ENCODE measurements around the gene ASB4. TPM values are rescaled to one million over a fixed set of nuclear protein-coding genes. Genes with fewer than 3 reads are reported as not detected.
A peak's percentile ranks its signal among the peaks of the same experiment; 100 is the strongest.

ASB4 gene
- total and polyA plus RNA-seq, 12 donors = 18.3 to 323 (median 88.2) TPM

GRCh38 chr7:95544171-95544570 is 58.4 kb downstream of the ASB4 start:
- intact Hi-C loops (cut with DNase I) = no loop called here
- no peak for TF ChIP-seq POLR2A (IDR thresholded peaks at IDR 0.05)
- TF ChIP-seq, protein P1, sequence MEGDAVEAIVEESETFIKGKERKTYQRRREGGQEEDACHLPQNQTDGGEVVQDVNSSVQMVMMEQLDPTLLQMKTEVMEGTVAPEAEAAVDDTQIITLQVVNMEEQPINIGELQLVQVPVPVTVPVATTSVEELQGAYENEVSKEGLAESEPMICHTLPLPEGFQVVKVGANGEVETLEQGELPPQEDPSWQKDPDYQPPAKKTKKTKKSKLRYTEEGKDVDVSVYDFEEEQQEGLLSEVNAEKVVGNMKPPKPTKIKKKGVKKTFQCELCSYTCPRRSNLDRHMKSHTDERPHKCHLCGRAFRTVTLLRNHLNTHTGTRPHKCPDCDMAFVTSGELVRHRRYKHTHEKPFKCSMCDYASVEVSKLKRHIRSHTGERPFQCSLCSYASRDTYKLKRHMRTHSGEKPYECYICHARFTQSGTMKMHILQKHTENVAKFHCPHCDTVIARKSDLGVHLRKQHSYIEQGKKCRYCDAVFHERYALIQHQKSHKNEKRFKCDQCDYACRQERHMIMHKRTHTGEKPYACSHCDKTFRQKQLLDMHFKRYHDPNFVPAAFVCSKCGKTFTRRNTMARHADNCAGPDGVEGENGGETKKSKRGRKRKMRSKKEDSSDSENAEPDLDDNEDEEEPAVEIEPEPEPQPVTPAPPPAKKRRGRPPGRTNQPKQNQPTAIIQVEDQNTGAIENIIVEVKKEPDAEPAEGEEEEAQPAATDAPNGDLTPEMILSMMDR (IDR thresholded peaks at IDR 0.05) = no peak
- Histone ChIP-seq H3K36me3 (replicated peaks in 1 of 2) (no peaks in the 10 kb centered on the region), H3K4me3 (no peak overlapping the region), H3K27ac (peak overlapping the region in 2 of 5 donors; percentile 79 to 89), H3K4me1 (replicated peaks in 1 of 2) (peaks cover 36 to 50% of the 10 kb centered on the region in 2 donors), H3K9me3 (replicated peaks in 1 of 3) (no peaks in the 10 kb centered on the region), H3K27me3 (no peaks in the 10 kb centered on the region)
- no peak for DNase-seq
- WGBS, 4 donors = 42 to 47% (median 44%) methylated on average over 1 of the region's 1 CpG

GRCh38 chr7:95545007-95545615 is 59.4 kb downstream of the ASB4 start:
- H3K9me3 ChIP-seq (replicated peaks in 1 of 3) = no peaks in the 10 kb centered on the region
- no peaks in the 10 kb centered on the region for H3K36me3 ChIP-seq (replicated peaks in 1 of 2)
- peak overlapping the region in 2 of 4 donors; percentile 5 to 56 for H3K4me3 ChIP-seq
- H3K27me3 ChIP-seq = no peaks in the 10 kb centered on the region
- peak overlapping the region; percentile 21 to 94 (median 79) for H3K27ac ChIP-seq
- TF ChIP-seq, protein P1 (IDR thresholded peaks at IDR 0.05) = peak; percentile 46 to 82 (median 74)
- peak in 1 of 2 donors; percentile 31 for TF ChIP-seq POLR2A (IDR thresholded peaks at IDR 0.05)
- WGBS, 4 donors = 0 to 6% (median 5%) methylated on average over 3 of the region's 3 CpGs
- peak; percentile 57 to 90 (median 71) for DNase-seq
- intact Hi-C loops (cut with DNase I) = loop anchor here in 1 of 2 donors (5.0 kb wide), 1 partner anchor 52 kb away; the partner anchor contains the start of gene PDK4
- peaks cover 43 to 60% of the 10 kb centered on the region in 2 donors for H3K4me1 ChIP-seq (replicated peaks in 1 of 2)

DNA sequence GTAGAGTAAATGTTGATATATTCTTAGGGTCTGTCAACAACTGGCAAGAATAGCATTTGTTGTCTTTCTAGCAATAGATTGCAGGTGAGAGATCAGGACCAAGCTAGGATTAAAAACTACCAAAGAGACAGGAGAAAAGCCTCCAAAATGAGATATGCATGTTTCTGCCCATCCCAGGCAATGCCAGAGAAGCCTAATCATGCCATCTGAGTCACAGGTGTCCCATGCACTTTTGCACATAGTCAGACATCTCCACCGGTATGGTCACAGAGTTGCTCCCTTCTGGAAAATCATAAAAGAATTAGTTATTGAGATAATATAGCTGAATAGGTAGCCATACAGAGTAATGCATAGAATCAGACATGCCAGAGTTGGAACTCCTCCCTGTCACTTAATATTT is 59.9 kb downstream of the ASB4 start:
- Histone ChIP-seq H3K36me3 (replicated peaks in 1 of 2) (no peaks in the 10 kb centered on the region), H3K4me3 (peak overlapping the region in 2 of 4 donors; percentile 5 to 56), H3K27me3 (no peaks in the 10 kb centered on the region), H3K27ac (peak overlapping the region; percentile 21 to 94 (median 79)), H3K9me3 (replicated peaks in 1 of 3) (no peaks in the 10 kb centered on the region), H3K4me1 (replicated peaks in 1 of 2) (peaks cover 49 to 65% of the 10 kb centered on the region in 2 donors)
- TF ChIP-seq, protein P1 (IDR thresholded peaks at IDR 0.05) = no peak
- no peak for TF ChIP-seq POLR2A (IDR thresholded peaks at IDR 0.05)
- intact Hi-C loops (cut with DNase I) = loop anchor here in 1 of 2 donors (5.0 kb wide), 1 partner anchor 52 kb away; the partner anchor contains the start of gene PDK4
- no peak for DNase-seq
- 60 to 86% (median 80%) methylated on average over 1 of the region's 1 CpG for WGBS, 4 donors

DNA sequence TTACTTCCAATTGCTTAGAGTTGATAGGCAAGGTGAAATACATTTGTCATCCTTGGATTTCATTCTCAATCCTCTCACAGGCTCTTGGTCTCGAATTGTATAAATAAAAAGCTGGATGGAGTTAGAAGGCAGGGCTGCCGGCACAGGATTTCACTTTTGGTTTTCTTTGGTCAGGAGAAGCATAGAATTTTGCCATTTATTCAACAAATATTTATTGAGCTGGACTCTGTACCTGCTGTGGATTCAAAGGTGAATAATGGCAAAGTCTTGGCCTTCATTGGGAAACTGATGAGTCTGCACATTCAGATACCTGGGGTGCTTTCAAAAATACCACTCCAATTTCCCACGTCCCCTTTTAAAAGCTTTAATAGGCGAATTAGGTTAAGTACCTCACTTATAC is 60.9 kb downstream of the ASB4 start:
- Histone ChIP-seq H3K36me3 (replicated peaks in 1 of 2) (no peaks in the 10 kb centered on the region), H3K4me3 (peak overlapping the region in 1 of 4 donors; percentile 8), H3K9me3 (replicated peaks in 1 of 3) (no peaks in the 10 kb centered on the region), H3K27ac (peak overlapping the region; percentile 23 to 94 (median 79)), H3K27me3 (no peaks in the 10 kb centered on the region), H3K4me1 (replicated peaks in 1 of 2) (peaks cover 55 to 75% of the 10 kb centered on the region in 2 donors)
- DNase-seq = no peak
- intact Hi-C loops (cut with DNase I) = loop anchor here in 1 of 2 donors (5.0 kb wide), 1 partner anchor 51 kb away; the partner anchor contains the start of gene PDK4
- 43 to 61% (median 53%) methylated on average over 4 of the region's 4 CpGs for WGBS, 4 donors
- no peak for TF ChIP-seq POLR2A (IDR thresholded peaks at IDR 0.05)
- TF ChIP-seq, protein P1 (IDR thresholded peaks at IDR 0.05) = peak in 1 of 6 experiments; percentile 14

All from adrenal gland (tissue), 12 donors.